KOPT-K1 (cell line): Measurements from ENCODE around the gene HMGCR.
"Not testable (repeated sequence)": the region's sequence is repeated elsewhere in the genome, so short reads cannot be mapped to it uniquely, and the experiment has no call there.

ENCODE experiments used
- H3K27ac ChIP-seq: fragments of 200-600 bp; sonication (generic); 2 replicates; pipeline ENCODE4 v1.5.1; 2016; ENCODE audit warnings: antibody characterized with exemption, mild to moderate bottlenecking, low read depth, low read length; ENCODE audit not compliant: poor library complexity, severe bottlenecking
- H3K36me3 ChIP-seq: fragments of 200-600 bp; sonication (generic); 2 replicates; pipeline ENCODE4 v1.5.1; 2017; ENCODE audit warnings: antibody characterized with exemption, mild to moderate bottlenecking, low read length, moderate library complexity; ENCODE audit not compliant: insufficient read depth
- H3K9me3 ChIP-seq: fragments of 200-600 bp; sonication (generic); 2 replicates; pipeline ENCODE4 v1.5.1; 2017; ENCODE audit warnings: antibody characterized with exemption, low read length, mild to moderate bottlenecking; ENCODE audit not compliant: insufficient read depth, poor library complexity, severe bottlenecking

The HMGCR gene

GRCh38 chr5:75333759-75334158 lies 3.3 kb upstream of the HMGCR start:
- H3K36me3 ChIP-seq, H3K9me3 ChIP-seq, H3K27ac ChIP-seq: not testable (repeated sequence)

DNA sequence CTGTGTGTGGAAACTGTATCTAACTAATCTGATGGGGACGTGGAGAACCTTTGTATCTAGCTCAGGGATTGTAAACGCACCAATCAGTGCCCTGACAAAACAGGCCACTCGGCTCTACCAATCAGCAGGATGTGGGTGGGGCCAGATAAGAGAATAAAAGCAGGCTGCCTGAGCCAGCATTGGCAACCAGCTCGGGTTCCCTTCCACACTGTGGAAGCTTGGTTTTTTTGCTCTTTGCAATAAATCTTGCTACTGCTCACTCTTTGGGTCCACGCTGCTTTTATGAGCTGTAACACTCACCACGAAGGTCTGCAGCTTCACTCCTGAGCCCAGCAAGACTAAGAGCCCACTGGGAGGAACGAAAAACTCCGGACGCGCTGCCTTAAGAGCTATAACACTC lies 2.6 kb upstream of the HMGCR start:
- H3K36me3 ChIP-seq, H3K9me3 ChIP-seq, H3K27ac ChIP-seq: not testable (repeated sequence)

GRCh38 chr5:75335486-75335885 lies 1.5 kb upstream of the HMGCR start:
- no peak overlapping the region for H3K27ac ChIP-seq
- no peaks in the 10 kb centered on the region for H3K9me3 ChIP-seq
- peaks cover 10% of the 10 kb centered on the region for H3K36me3 ChIP-seq

DNA sequence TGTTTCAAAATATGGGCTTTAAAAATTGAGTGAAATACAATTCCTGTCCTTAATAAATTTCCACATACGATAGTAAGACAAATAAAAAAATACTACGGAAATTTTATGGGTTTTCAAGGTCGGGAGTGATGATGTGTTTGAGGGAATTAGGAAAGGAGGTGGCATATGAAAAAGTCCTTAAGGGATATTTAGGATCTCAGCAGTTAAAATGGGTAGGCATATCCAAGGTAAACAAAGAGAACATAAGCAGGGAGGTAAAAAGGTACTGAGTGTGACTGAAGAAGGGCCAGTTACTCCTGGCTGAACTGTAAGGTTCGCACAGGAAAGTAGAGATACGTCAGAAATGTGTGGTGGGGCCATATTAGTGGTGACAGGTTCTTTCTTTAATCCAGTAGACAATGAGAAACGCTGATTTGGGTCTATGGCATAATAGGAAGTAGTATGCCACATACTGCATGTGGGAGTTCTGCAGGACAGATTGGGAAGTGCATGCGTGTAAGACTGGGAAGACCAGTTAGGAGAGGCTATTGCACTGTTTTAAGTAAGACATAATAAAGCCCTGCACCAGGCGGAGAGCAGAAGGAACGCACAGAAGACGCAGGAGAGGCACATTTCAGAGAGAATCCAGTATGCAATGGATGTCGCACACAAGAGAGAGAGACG lies 937 bp upstream of the HMGCR start:
- Histone ChIP-seq H3K9me3 (no peaks in the 10 kb centered on the region), H3K27ac (peak overlapping the region; percentile 93), H3K36me3 (peaks cover 14% of the 10 kb centered on the region)

DNA sequence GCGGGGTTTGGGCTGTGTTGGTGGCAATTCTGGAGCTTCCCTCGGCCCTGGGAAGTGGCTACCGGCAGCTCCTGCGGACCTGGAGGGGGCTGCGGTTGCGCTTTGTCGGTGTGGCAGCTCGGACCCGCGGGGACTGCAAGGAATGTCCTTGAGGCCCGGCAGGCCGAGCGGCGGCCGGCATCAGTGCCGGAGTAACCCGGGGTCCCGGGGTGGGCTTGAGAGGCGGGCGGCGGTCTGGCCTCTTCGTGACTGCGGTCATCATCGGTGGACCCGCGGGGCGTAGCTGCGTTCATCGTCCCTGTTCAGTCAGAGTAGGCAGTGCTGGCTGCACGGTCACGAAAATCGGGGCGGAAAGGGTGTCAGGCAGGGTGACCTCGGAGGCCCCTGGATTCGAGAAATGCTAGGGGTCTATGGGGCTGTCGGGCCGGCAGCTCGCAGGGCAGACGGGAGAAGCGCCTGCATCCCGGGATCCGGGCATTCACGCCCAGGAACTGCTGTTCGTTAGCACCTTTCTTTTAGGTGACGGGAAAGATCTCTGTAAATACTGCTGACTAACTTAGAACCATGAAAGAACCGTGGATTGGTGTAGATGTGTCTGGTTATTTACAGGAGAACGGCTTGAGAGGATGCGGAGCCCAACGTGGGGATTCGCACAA lies 474 bp downstream of the HMGCR start:
- Histone ChIP-seq H3K36me3 (peaks cover 28% of the 10 kb centered on the region), H3K27ac (peak overlapping the region; percentile 93), H3K9me3 (no peaks in the 10 kb centered on the region)

DNA sequence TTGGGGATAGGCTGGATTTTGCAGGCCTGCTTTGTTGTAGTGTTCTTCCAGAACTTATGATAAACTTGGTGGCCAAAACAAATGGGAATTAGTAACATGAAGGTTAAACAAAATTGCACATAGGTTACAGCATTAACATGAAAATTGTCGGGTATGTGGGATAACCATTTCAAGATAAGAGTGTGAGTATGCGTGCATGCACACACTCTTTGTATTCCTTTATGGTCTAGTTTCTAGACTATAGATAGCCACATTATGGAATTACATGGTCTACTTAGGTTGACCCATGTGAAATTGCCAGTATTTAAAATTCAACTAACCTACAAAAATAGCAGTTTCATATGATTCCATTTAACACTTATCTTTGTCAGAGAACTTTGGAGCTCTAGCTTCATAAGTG lies 1.4 kb downstream of the HMGCR start:
- Histone ChIP-seq H3K27ac (peak overlapping the region; percentile 93), H3K36me3 (peaks cover 37% of the 10 kb centered on the region), H3K9me3 (no peaks in the 10 kb centered on the region)

- Histone ChIP-seq H3K27ac (no peak overlapping the region), H3K36me3 (peaks cover 61% of the 10 kb centered on the region), H3K9me3 (no peaks in the 10 kb centered on the region)
Observed at GRCh38 chr5:75340714-75341478, 3.9 kb downstream of the HMGCR start.

DNA sequence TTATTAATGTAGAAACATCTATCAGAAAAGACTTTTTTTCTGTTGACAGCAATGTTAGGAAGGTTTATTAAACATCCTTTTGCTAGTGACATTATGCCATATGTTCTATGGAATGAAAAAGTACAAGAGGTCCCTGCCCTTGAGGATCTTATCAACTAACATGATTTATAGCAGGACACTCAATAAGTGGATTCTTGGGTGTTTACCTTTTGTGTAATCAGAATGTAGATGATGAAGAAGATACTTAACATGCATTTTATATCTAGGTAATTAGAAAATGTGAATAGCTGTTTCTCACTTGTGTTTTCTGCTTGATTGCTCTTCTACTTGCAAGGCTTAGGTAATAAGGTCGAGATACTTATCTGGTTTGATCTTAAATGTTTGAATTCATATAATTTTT lies 4.9 kb downstream of the HMGCR start:
- Histone ChIP-seq H3K27ac (no peak overlapping the region), H3K9me3 (no peaks in the 10 kb centered on the region), H3K36me3 (peaks cover 72% of the 10 kb centered on the region)

- Histone ChIP-seq H3K36me3 (peaks cover 81% of the 10 kb centered on the region), H3K27ac (no peak overlapping the region), H3K9me3 (no peaks in the 10 kb centered on the region)
Observed at GRCh38 chr5:75342836-75343235, 5.8 kb downstream of the HMGCR start.

DNA sequence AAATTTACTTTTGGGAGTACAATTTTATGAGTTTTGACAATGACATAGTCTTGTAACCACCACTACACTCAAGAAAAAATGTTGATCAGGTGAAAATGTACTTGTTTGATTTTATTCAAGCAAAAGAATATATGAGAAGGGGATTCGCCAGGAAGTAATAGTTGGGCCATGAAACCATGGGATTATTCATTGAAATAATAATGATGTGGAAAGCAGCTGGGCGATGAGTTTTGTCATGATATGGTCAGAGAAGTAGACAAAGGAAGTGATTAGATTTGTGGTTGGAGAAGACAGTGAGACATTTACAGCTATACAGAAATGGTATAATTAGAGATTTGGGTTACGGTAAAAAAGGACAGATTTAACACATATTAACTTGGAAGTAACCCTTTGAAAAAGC lies 11.2 kb downstream of the HMGCR start:
- Histone ChIP-seq H3K9me3 (no peaks in the 10 kb centered on the region), H3K36me3 (peaks cover 99% of the 10 kb centered on the region), H3K27ac (no peak overlapping the region)

DNA sequence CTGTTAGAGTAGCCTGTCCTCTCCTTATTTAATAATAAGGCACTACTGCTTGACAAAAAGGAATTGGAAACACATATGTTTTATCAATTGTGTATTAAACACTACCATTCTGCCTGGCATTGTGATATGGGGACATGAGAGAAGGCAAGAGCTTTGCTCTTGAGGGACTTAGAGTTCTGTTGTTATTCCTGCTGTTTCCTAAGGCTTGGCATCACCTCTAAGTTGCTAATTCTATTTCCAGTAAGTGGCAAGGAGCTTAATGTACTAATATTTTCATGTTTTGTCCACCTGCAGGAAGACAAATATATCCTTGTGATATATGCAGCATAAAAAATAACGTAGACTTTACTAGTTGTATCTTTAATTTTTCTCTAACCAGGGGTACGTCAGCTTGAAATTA lies 12.6 kb downstream of the HMGCR start:
- Histone ChIP-seq H3K9me3 (no peaks in the 10 kb centered on the region), H3K36me3 (peaks cover 100% of the 10 kb centered on the region), H3K27ac (no peak overlapping the region)

GRCh38 chr5:75351139-75351926 lies 14.3 kb downstream of the HMGCR start:
- H3K9me3 ChIP-seq, result no peaks in the 10 kb centered on the region
- no peak overlapping the region for H3K27ac ChIP-seq
- H3K36me3 ChIP-seq, result peaks cover 100% of the 10 kb centered on the region

GRCh38 chr5:75355236-75355635 lies 18.2 kb downstream of the HMGCR start:
- peaks cover 100% of the 10 kb centered on the region for H3K36me3 ChIP-seq
- H3K27ac ChIP-seq, result no peak overlapping the region
- no peaks in the 10 kb centered on the region for H3K9me3 ChIP-seq

DNA sequence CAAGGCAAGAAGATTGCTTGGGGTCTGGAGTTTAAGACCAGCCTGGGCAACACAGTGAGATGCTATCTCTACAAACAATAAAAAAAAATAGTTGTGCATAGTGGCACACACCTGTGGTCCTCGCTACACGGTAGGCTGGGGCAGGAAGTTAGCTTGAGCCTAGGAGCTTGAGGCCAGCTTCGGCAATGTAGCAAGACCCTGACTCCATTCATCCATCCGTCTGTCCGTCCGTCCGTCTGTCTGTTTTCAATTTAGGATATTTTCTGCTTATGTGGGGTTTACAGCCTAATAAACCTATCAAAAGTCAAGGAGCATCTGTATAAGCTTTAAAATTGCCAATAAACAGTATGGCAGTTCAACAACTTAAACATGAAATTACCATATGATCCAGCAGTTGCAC lies 19.7 kb downstream of the HMGCR start:
- H3K36me3 ChIP-seq, result peaks cover 100% of the 10 kb centered on the region
- H3K9me3 ChIP-seq, result no peaks in the 10 kb centered on the region
- no peak overlapping the region for H3K27ac ChIP-seq

- Histone ChIP-seq H3K9me3 (no peaks in the 10 kb centered on the region), H3K27ac (no peak overlapping the region), H3K36me3 (peaks cover 100% of the 10 kb centered on the region)
Observed at GRCh38 chr5:75358117-75358516, 21.1 kb downstream of the HMGCR start.
